K562 (cell line): ENCODE results near the gene DCUN1D4. TPM values are rescaled to one million over a fixed set of nuclear protein-coding genes. Genes with fewer than 3 reads are reported as not detected.

Experiments used
- ADNP ChIP-seq: fragments of 200-800 bp; sonication (Bioruptor generic); IDR thresholded peaks from 2 replicates; pipeline ENCODE4 v1.6.1; 2016; ENCODE audit warnings: missing genetic modification characterization, missing compliant biosample characterization
- ATF7 ChIP-seq: fragments of 450-650 bp; IDR thresholded peaks from 2 replicates; pipeline ENCODE4 v1.7.1; 2014; ENCODE audit warnings: mild to moderate bottlenecking, moderate library complexity
- KLF1 ChIP-seq: fragments of 450-650 bp; IDR thresholded peaks from 2 replicates; pipeline ENCODE4 v1.6.1; 2016; ENCODE audit warnings: missing genetic modification characterization, missing compliant biosample characterization
- MCM5 ChIP-seq: fragments of 450-650 bp; IDR thresholded peaks from 2 replicates; pipeline ENCODE4 v1.6.1; 2016; ENCODE audit warnings: low read depth
- MCM7 ChIP-seq, 2 experiments: fragments of 450-650 bp; IDR thresholded peaks; 2 replicates each; pipeline ENCODE4 v1.6.1; 2016 to 2018
- NONO ChIP-seq, 2 experiments: fragments of 200-400 bp in 1 of 2; fragments of 450-650 bp in 1 of 2; formaldehyde crosslinking in 1 of 2; IDR thresholded peaks; 2 replicates each; pipeline ENCODE4 v1.6.1; 2017; ENCODE audit warnings: low read depth in 2 of 2, mild to moderate bottlenecking in 2 of 2, moderate library complexity in 2 of 2, low read length in 1 of 2
- NR2C1 ChIP-seq, 2 experiments: fragments of 450-650 bp; IDR thresholded peaks; 2 replicates each; pipeline ENCODE4 v1.6.1; 2017; ENCODE audit warnings: mild to moderate bottlenecking in 2 of 2, antibody characterized with exemption in 1 of 2, inconsistent platforms in 1 of 2, missing compliant biosample characterization in 1 of 2, missing genetic modification characterization in 1 of 2
- ZFP30 ChIP-seq: fragments of 250-450 bp; sonication (Bioruptor Pico); IDR thresholded peaks from 2 replicates; pipeline ENCODE4 v1.8.0; 2022; ENCODE audit warnings: moderate library complexity, mild to moderate bottlenecking, inconsistent platforms, borderline replicate concordance
- polyA plus RNA-seq, 8 experiments: library from polyadenylated mRNA; depleted of rRNA in 4 of 8; stranded (reverse) in 5 of 8; unstranded in 3 of 8; fragments of >200 nt; fragmentation: Nextera tagmentation in 2 of 8; fragmentation: Illumina TruSeq in 1 of 8; extraction: Ambion mirVana in 2 of 8; extraction: Trizol in 1 of 8; gene quantifications; 2 replicates each; pipeline versions ENCODE4 v1.2.1 to v1.2.3, GENCODE V29; 2011 to 2014; ENCODE audit warnings: inconsistent platforms in 1 of 8, missing spikeins in 1 of 8
- total RNA-seq, 7 experiments: library from RNA; depleted of rRNA in 6 of 7; stranded (reverse); fragments of >200 nt in 6 of 7; fragmentation: Illumina TruSeq in 2 of 7; extraction: Trizol in 2 of 7; gene quantifications; 2 replicates each; pipeline versions ENCODE4 v1.2.1 to v1.2.3, GENCODE V29; 2011 to 2021; ENCODE audit warnings: low replicate concordance in 1 of 7
- TF ChIP-seq, protein P1 (sequence below), 2 experiments: fragments of 450-650 bp in 1 of 2; sonication (generic) in 1 of 2; formaldehyde crosslinking in 1 of 2; IDR thresholded peaks; 2 replicates each; pipeline versions ENCODE4 v1.7.1 to v1.9.0; 2016 to 2022; ENCODE audit warnings: inconsistent platforms in 1 of 2, mild to moderate bottlenecking in 1 of 2, missing genetic modification reagents in 1 of 2
- TF ChIP-seq, protein P2 (sequence below): sonication (generic); formaldehyde crosslinking; IDR thresholded peaks from 2 replicates; pipeline ENCODE4 v1.8.0; 2022; ENCODE audit warnings: missing genetic modification reagents, mild to moderate bottlenecking, borderline replicate concordance
- TF ChIP-seq, protein P3 (sequence below): fragments of 250-450 bp; sonication (Bioruptor Pico); IDR thresholded peaks from 2 replicates; pipeline ENCODE4 v1.5.0; 2021
- TF ChIP-seq, protein P4 (sequence below): sonication (generic); formaldehyde crosslinking; IDR thresholded peaks from 2 replicates; pipeline ENCODE4 v1.8.1; 2023; ENCODE audit warnings: mild to moderate bottlenecking, missing genetic modification reagents

The DCUN1D4 gene
- total and polyA plus RNA-seq, 9 of the 15 experiments (the other 6 are each of a cell fraction or from before 2014, with no cell fraction given) = 15.1 to 73.5 (median 23.0) TPM

DNA sequence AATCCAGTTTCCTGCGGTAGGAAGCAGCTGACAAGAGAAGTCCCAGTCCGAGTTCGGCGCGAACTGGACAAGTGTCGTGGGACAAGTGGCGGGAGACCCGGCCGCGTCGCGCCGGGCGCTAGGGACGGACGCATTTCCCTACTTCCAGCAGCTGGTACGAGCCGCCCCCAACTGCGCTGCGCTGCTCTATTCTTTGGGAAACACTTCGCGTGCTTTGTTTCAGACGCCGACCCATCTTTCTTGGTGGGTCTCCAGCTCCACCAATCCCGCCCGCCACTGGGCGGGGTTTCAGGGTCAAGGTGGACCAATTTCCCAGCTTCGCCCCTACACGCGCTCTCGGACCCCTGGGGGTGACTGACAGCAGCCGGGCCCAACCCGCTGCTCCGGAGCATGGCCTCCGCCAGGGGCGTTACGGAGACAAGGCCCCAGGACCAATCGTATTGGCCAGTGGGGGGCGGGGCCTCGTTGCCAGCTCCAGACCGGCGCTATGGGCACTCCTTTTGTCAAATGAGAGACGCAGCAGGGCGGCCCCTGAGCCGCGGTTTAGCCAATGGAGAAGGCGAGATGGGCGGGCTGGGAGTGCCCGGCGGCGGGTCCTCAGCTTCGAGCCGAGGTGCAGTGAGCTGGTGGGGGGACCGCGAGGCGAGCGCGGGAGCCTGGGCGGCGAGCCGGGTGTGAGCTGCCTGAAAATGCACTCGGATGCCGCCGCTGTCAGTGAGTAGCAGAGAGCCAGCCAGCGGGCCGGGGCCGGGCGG, at the start of gene DCUN1D4 (continued):
- TF ChIP-seq, protein P1, sequence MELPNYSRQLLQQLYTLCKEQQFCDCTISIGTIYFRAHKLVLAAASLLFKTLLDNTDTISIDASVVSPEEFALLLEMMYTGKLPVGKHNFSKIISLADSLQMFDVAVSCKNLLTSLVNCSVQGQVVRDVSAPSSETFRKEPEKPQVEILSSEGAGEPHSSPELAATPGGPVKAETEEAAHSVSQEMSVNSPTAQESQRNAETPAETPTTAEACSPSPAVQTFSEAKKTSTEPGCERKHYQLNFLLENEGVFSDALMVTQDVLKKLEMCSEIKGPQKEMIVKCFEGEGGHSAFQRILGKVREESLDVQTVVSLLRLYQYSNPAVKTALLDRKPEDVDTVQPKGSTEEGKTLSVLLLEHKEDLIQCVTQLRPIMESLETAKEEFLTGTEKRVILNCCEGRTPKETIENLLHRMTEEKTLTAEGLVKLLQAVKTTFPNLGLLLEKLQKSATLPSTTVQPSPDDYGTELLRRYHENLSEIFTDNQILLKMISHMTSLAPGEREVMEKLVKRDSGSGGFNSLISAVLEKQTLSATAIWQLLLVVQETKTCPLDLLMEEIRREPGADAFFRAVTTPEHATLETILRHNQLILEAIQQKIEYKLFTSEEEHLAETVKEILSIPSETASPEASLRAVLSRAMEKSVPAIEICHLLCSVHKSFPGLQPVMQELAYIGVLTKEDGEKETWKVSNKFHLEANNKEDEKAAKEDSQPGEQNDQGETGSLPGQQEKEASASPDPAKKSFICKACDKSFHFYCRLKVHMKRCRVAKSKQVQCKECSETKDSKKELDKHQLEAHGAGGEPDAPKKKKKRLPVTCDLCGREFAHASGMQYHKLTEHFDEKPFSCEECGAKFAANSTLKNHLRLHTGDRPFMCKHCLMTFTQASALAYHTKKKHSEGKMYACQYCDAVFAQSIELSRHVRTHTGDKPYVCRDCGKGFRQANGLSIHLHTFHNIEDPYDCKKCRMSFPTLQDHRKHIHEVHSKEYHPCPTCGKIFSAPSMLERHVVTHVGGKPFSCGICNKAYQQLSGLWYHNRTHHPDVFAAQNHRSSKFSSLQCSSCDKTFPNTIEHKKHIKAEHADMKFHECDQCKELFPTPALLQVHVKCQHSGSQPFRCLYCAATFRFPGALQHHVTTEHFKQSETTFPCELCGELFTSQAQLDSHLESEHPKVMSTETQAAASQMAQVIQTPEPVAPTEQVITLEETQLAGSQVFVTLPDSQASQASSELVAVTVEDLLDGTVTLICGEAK (IDR thresholded peaks at IDR 0.05) = no peak
- TF ChIP-seq, protein P1 (CRISPR knock-in tag; IDR thresholded peaks at IDR 0.05) = no peak
- no peak for TF ChIP-seq ZFP30
- TF ChIP-seq MCM5 = no peak
- TF ChIP-seq KLF1 (tag) = no peak
- TF ChIP-seq, protein P2, sequence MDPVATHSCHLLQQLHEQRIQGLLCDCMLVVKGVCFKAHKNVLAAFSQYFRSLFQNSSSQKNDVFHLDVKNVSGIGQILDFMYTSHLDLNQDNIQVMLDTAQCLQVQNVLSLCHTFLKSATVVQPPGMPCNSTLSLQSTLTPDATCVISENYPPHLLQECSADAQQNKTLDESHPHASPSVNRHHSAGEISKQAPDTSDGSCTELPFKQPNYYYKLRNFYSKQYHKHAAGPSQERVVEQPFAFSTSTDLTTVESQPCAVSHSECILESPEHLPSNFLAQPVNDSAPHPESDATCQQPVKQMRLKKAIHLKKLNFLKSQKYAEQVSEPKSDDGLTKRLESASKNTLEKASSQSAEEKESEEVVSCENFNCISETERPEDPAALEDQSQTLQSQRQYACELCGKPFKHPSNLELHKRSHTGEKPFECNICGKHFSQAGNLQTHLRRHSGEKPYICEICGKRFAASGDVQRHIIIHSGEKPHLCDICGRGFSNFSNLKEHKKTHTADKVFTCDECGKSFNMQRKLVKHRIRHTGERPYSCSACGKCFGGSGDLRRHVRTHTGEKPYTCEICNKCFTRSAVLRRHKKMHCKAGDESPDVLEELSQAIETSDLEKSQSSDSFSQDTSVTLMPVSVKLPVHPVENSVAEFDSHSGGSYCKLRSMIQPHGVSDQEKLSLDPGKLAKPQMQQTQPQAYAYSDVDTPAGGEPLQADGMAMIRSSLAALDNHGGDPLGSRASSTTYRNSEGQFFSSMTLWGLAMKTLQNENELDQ (CRISPR knock-in tag) = no peak
- TF ChIP-seq ADNP (tag) = no peak
- TF ChIP-seq, protein P3, sequence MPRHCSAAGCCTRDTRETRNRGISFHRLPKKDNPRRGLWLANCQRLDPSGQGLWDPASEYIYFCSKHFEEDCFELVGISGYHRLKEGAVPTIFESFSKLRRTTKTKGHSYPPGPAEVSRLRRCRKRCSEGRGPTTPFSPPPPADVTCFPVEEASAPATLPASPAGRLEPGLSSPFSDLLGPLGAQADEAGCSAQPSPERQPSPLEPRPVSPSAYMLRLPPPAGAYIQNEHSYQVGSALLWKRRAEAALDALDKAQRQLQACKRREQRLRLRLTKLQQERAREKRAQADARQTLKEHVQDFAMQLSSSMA (CRISPR knock-in tag) = no peak
- TF ChIP-seq NONO (IDR thresholded peaks at IDR 0.05; ENCODE audit: low read depth in 2 of 2, low read length in 1 of 2) = peak in 1 of 2 experiments; percentile 41; a peak in 1 of 4 replicates
- peak; percentile 82 for TF ChIP-seq ATF7
- no peak for TF ChIP-seq MCM7 (IDR thresholded peaks at IDR 0.05)
- TF ChIP-seq, protein P4, sequence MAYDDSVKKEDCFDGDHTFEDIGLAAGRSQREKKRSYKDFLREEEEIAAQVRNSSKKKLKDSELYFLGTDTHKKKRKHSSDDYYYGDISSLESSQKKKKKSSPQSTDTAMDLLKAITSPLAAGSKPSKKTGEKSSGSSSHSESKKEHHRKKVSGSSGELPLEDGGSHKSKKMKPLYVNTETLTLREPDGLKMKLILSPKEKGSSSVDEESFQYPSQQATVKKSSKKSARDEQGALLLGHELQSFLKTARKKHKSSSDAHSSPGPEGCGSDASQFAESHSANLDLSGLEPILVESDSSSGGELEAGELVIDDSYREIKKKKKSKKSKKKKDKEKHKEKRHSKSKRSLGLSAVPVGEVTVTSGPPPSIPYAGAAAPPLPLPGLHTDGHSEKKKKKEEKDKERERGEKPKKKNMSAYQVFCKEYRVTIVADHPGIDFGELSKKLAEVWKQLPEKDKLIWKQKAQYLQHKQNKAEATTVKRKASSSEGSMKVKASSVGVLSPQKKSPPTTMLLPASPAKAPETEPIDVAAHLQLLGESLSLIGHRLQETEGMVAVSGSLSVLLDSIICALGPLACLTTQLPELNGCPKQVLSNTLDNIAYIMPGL (CRISPR knock-in tag) = no peak
- peak; percentile 89 for TF ChIP-seq NR2C1 (IDR thresholded peaks at IDR 0.05)
- TF ChIP-seq NR2C1 (tag; IDR thresholded peaks at IDR 0.05) = peak; percentile 69
